Skeletal muscle satellite cell (primary cell): Measurements from ENCODE around the gene NOL4L.
"Not testable (repeated sequence)": the region's sequence is repeated elsewhere in the genome, so short reads cannot be mapped to it uniquely, and the experiment has no call there.

Source experiments
- H3K27me3 ChIP-seq: 2 replicates; pipeline ENCODE4 v1.7.0; 2013; ENCODE audit warnings: low read length; ENCODE audit not compliant: control insufficient read depth, insufficient read depth
- H3K36me3 ChIP-seq: 2 replicates; pipeline ENCODE4 v1.7.0; 2013; ENCODE audit warnings: mild to moderate bottlenecking, control low read depth, low read length; ENCODE audit not compliant: insufficient read depth
- H3K4me1 ChIP-seq: 2 replicates; pipeline ENCODE4 v1.7.0; 2013; ENCODE audit warnings: low read length; ENCODE audit not compliant: control insufficient read depth, insufficient read depth
- H3K4me2 ChIP-seq: 2 replicates; pipeline ENCODE4 v1.7.0; 2013; ENCODE audit warnings: mild to moderate bottlenecking, low read length
- H3K4me3 ChIP-seq: 2 replicates; pipeline ENCODE4 v1.7.0; 2013; ENCODE audit warnings: low read length
- H3K9ac ChIP-seq: 2 replicates; pipeline ENCODE4 v1.7.0; 2013; ENCODE audit warnings: mild to moderate bottlenecking, low read depth, low read length, moderate library complexity
- H3K9me3 ChIP-seq: replicated peaks from 2 replicates; pipeline ENCODE4 v1.7.0; 2013; ENCODE audit warnings: mild to moderate bottlenecking, control low read depth, low read length

NOL4L gene

DNA sequence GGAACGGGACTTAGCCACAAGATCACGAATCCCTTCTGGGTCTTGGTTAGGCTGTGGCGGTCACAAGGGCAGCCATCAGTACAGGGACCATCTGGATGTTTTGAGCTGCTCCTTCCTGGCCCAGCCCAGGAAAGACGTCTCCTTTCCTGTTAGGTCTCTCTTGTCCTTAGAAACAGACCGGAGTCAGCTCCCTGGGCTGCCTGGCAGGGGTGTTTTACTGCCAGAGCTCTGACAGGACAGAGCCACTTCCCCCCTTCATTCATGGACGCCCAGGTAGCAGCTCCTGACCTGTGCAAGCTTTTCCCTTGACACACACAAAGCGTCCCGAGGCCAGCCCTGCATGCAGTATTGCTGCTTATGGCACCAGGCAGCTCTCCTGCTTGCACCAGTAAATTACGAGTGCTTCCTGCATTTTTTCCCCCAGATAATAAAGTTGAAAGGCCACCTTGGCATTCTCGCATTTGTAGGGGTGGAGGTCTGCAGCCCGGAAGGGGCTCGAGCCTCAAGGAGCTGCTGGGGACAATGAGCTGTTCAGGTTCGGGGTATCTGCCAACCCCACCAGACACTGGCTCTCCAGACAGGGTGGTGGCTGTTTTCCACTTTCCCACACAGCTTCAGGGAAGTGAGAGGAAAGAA, 87.4 kb downstream of the NOL4L start:
- H3K4me1 ChIP-seq: peaks cover 8% of the 10 kb centered on the region
- no peak overlapping the region for H3K4me2 ChIP-seq
- peaks cover 25% of the 10 kb centered on the region for H3K27me3 ChIP-seq
- H3K9ac ChIP-seq: no peak overlapping the region
- H3K4me3 ChIP-seq: no peak overlapping the region
- H3K9me3 ChIP-seq: no peaks in the 10 kb centered on the region
- H3K36me3 ChIP-seq: no peaks in the 10 kb centered on the region

DNA sequence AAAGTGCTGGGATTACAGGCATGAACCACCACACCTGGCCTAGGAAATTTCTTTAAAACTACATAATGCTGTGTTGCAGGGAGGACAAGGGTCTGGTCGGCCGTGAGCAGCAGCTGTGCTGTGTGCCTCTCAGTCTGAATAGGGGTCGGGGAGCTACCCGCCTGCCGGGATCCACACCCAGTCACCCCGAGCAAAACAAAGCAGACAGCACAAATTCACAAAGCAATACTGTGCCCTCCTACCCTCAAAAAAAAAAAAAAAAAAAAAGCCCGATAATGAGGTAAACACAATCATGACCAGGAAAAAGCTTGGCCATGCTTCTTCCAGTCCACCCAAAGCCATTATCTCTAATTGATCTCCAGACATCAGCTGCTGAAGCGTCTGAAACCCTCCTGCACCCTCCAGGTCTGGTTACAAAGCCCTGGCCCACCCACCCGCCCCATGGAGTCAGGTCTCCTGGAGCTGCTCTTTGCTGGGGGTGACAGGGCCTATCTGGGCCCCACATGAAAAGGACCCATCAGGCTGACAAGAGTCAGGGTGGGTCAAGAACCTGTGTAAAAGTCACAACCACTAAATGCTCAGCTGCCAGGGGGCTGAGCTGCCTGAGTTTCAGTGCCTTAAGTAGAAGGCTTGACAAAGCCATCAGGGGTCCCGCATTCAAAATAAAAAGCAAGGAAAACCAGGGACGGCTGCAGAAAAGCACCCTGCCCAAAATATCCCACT, 88.2 kb downstream of the NOL4L start:
- Histone ChIP-seq H3K27me3 (peaks cover 25% of the 10 kb centered on the region), H3K9ac (no peak overlapping the region), H3K4me1 (peaks cover 7% of the 10 kb centered on the region), H3K36me3 (no peaks in the 10 kb centered on the region), H3K4me3 (no peak overlapping the region), H3K4me2 (no peak overlapping the region), H3K9me3 (no peaks in the 10 kb centered on the region)

DNA sequence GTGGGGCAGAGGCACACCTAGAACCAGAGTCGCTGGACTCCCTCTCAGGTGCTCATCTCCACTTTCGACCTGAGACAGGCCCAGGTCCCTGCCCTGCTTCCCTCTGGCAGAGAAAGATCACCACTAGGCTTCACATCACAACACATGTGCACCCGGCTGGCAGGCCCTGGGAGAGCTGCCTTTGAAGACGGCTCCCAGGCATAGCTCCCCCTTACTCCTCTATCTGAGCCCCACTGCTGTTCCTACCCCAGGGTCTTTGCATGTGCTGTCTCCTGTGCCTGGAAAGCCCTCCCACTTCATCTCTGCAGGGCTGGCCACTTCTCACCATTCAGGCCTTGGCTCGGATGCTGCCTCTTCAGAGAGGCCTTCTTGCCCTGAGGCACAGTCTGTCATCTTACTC, 89.2 kb downstream of the NOL4L start:
- H3K4me1 ChIP-seq: no peaks in the 10 kb centered on the region
- no peaks in the 10 kb centered on the region for H3K9me3 ChIP-seq
- H3K4me3 ChIP-seq: no peak overlapping the region
- no peak overlapping the region for H3K4me2 ChIP-seq
- H3K27me3 ChIP-seq: peaks cover 26% of the 10 kb centered on the region
- no peak overlapping the region for H3K9ac ChIP-seq
- H3K36me3 ChIP-seq: no peaks in the 10 kb centered on the region

DNA sequence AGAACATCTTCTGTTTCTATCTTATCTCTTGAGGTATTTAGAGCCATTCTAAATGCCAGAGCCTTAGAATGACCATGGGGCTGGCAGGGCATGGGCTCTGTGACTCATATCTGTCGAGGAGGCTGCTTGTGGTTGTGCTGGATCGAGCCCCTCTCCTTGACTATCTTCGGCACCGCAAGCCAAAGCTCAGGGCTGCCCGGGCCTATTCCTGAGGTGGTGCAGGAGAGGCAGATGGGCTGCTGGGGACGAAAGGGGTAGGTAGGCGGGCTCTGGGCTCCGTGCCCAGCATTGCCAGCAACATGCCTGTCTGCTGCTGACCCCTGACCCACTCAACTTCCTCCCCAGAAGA, 89.9 kb downstream of the NOL4L start:
- no peak overlapping the region for H3K4me2 ChIP-seq
- H3K4me1 ChIP-seq: no peaks in the 10 kb centered on the region
- H3K9me3 ChIP-seq: no peaks in the 10 kb centered on the region
- H3K27me3 ChIP-seq: peaks cover 33% of the 10 kb centered on the region
- H3K4me3 ChIP-seq: no peak overlapping the region
- H3K36me3 ChIP-seq: no peaks in the 10 kb centered on the region
- no peak overlapping the region for H3K9ac ChIP-seq

DNA sequence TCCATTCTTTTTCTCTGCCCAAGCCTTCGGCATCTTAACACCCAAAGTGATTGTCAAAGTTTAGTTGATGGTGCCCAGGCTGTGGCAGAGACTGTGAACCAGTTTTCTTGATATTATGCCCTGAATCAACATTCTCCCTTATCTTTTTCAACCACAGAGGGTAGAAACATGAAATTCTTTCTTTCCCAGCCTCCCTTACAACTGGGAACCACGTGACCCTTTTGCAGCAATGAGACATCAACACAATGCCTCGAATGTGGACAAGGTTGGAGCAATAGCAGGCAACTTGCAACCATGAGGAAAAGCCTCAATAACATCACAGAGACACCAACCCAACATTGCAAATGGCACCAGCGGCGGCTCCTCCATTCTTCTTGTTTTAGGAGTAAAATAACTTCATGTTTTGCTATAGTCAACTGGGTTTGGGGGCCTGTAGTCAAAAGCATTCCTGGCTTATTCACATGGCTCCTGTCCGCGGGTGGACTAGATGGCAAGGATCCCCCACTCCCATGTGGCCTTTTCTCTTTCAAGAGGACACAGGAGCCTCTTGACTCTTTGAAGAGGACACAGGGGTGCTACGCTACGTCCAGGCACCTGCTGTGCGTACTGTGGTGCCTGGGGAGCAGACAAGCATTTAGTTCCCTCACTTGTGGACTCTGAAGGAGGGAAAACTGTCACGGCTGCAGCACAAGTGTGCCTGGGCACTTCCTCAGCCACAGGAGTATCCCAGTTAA, 90.5 kb downstream of the NOL4L start:
- Histone ChIP-seq H3K4me2 (no peak overlapping the region), H3K9ac (no peak overlapping the region), H3K27me3 (peaks cover 34% of the 10 kb centered on the region), H3K9me3 (no peaks in the 10 kb centered on the region), H3K36me3 (no peaks in the 10 kb centered on the region), H3K4me1 (no peaks in the 10 kb centered on the region), H3K4me3 (no peak overlapping the region)

DNA sequence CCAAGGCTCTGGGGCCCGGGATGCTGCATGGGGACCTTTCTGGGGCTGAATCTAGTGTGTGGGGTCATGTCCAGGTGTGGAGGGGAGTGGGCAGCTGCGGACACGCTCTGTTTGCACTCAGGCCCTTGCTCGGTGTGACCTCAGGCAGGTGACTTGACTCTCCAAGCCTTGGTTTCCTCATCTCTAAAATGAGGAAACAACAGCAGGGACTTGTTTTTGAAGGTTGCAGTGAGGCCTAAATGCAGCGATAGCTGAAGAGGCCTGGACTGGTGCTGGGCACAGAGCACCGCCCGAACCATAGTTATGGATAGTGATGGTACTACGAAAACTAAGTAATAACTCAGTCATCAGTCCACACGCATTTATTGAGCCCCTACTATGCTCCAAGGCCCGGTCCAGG, 91.8 kb downstream of the NOL4L start:
- no peak overlapping the region for H3K4me2 ChIP-seq
- H3K4me1 ChIP-seq: no peaks in the 10 kb centered on the region
- H3K27me3 ChIP-seq: peaks cover 32% of the 10 kb centered on the region
- H3K36me3 ChIP-seq: no peaks in the 10 kb centered on the region
- no peak overlapping the region for H3K4me3 ChIP-seq
- no peak overlapping the region for H3K9ac ChIP-seq
- no peaks in the 10 kb centered on the region for H3K9me3 ChIP-seq

DNA sequence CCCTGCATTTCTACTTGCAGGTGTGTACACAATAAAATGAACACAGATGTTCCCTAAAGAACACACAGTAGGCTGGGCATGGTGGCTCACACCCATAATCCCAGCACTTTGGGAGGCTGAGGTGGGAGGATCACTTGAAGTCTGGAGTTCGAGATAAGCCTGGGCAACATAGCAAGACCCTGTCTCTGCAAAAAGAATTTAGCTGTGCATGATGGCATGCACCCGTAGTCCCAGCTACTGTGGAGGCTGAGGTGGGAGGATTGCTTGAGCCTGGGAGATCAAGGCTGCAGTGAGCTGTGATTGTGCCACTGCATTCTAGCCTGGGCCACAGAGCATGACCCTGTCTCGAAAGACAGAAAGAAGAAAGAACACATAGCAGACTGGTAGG, 93.4 kb downstream of the NOL4L start:
- H3K9me3 ChIP-seq, H3K9ac ChIP-seq, H3K4me3 ChIP-seq, H3K4me1 ChIP-seq, H3K36me3 ChIP-seq, H3K4me2 ChIP-seq: not testable (repeated sequence)
- peaks cover 33% of the 10 kb centered on the region for H3K27me3 ChIP-seq

DNA sequence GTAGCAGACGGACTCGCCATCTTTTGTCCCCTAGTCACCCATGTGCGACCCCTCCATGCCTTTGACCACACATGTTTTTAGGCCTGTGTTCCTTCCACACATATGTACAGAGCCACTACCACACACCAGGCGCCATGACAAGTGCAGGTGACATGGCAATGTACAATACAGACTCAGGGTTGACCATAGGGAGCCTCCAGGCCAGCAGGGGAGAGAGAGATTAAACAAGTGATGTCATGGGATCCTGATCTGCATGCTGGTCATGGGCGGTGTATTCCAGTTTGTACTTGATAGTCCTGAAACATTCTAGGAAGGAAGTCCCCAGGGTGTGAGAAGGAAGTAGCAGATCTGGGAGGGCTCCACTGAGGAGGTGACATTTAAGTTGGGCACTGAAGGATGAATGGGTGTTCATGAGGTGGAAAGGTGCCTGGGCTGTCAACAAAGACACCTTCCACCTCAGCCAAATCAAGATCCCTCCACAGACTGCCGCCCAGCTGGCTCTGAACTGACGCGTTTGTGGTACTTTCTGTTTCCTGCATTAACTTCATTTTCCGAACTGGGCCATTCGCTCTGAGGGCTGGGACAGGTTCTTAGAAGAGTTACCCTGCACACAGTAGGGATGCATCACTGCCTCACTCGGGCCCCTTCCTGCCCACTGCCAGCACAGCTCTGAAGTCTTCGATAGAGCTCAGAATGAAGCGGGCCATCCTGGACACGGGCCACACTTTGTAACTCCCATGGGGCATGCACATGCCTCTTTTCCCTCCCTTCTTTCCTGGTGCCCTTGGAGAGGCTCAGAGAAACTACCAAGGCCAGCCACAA, 94.0 kb downstream of the NOL4L start:
- Histone ChIP-seq H3K9ac (no peak overlapping the region), H3K4me1 (no peaks in the 10 kb centered on the region), H3K9me3 (no peaks in the 10 kb centered on the region), H3K27me3 (peaks cover 39% of the 10 kb centered on the region), H3K4me3 (no peak overlapping the region), H3K36me3 (no peaks in the 10 kb centered on the region), H3K4me2 (no peak overlapping the region)

DNA sequence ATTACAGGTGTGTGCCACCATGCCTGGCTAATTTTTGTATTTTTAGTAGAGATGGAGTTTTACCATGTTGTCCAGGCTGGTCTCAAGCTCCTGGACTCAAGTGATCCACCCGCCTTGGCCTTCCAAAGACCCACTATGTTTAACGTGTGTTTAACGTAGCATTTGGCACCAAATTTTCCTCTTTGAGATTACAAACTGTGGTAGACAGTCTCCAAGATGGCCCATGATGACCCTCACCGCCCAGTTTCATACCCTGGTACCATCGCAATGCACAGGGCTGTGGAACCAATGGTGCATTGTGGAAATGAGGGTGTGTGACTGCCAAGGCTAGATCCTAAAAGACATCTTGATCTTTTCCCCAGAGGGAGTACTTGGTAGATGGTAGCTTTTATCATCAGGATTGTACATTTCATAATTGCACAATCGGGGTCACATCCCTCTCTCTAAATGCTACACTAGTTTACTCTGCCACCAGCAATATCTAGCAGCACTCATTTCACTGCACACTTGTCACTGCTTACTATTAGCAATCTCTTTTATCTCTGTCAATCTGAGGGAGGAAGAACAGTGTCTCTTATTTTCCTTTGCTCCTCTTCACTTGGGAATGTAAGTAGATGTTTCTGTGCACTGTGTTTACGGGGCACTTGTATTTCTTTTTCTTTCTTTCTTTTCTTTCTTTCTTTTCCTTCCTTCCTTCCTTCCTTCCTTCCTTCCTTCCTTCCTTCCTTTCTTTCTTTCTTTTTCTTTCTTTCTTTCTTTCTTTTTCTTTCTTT, 96.9 kb downstream of the NOL4L start:
- no peaks in the 10 kb centered on the region for H3K4me1 ChIP-seq
- H3K27me3 ChIP-seq: peaks cover 34% of the 10 kb centered on the region
- H3K36me3 ChIP-seq: no peaks in the 10 kb centered on the region

DNA sequence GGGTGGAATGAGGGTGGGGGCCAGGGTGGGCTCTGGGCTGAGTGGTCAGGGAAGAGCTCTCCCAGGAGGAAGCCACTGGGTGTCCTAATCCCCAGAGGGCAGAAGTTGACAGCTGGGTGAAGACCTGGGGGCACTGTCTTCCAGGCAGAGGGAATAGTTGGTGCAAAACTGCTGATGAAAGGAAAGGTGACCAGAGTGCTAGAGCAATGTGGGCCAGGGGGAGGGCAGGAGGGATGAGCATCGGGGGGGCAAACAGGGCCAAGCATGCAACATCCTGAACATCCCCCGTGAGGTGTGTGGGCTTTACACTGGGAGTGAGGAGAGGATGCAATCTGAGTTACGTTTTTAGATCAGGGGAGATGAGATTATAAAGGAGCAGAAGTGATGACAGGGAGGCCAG, 97.8 kb downstream of the NOL4L start:
- Histone ChIP-seq H3K27me3 (peaks cover 34% of the 10 kb centered on the region), H3K4me3 (no peak overlapping the region), H3K4me2 (no peak overlapping the region), H3K9me3 (no peaks in the 10 kb centered on the region), H3K36me3 (no peaks in the 10 kb centered on the region), H3K4me1 (no peaks in the 10 kb centered on the region), H3K9ac (no peak overlapping the region)

More for the DNA sequence above, 96.9 kb downstream of the NOL4L start:
- Histone ChIP-seq H3K4me3 (no peak overlapping the region), H3K4me2 (no peak overlapping the region), H3K9ac (no peak overlapping the region), H3K9me3 (no peaks in the 10 kb centered on the region)
